ENCODE measurements around the gene OLFM4. TPM values are rescaled to one million over a fixed set of nuclear protein-coding genes. Genes with fewer than 3 reads are reported as not detected.

OLFM4 gene
- total RNA-seq, 1 donor from 2014 or later, result not detected

DNA sequence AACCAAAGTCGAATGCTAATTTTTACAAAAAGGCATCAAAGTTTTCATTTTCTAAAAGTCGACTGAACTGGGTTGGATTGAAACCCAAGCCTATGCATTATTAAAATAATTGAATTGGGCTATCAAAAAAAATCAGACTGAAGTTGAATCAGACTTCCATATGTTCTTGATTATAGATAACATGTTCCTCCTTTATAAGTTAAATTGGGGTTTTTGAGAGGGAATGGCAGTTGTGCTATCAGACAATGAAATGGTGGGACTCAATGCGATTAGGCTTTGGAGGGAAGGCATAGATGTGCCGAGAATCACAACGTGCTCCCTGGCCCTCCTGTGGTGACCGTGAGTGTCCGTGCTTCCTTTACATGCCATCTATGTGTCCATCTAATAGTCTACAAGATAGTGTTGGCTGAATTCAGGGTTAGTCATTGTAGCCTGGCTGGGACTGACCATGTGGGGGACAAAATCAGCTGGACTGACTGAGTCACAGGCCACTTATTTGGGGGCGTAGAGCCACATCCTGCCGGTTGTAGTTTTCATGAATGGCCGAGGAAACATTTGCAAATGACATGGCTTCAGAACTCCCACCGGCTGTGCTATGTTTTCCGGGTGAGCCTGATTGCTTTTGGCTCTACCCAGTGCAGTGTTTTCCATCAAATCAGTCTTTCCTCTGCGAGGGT lies 37.1 kb upstream of the OLFM4 start:
- Mint-ChIP-seq H3K4me3 (no peak overlapping the region), H3K27me3 (ENCODE audit: low read depth) (peaks cover 4% of the 10 kb centered on the region), H3K27ac (no peak overlapping the region), H3K36me3 (no peaks in the 10 kb centered on the region), H3K9me3 (no peaks in the 10 kb centered on the region), H3K4me1 (peaks cover 14% of the 10 kb centered on the region)
- no peak for DNase-seq (ENCODE audit: low spot score in 2 of 2, unreplicated experiment in 2 of 2)
- TF ChIP-seq, protein P1, sequence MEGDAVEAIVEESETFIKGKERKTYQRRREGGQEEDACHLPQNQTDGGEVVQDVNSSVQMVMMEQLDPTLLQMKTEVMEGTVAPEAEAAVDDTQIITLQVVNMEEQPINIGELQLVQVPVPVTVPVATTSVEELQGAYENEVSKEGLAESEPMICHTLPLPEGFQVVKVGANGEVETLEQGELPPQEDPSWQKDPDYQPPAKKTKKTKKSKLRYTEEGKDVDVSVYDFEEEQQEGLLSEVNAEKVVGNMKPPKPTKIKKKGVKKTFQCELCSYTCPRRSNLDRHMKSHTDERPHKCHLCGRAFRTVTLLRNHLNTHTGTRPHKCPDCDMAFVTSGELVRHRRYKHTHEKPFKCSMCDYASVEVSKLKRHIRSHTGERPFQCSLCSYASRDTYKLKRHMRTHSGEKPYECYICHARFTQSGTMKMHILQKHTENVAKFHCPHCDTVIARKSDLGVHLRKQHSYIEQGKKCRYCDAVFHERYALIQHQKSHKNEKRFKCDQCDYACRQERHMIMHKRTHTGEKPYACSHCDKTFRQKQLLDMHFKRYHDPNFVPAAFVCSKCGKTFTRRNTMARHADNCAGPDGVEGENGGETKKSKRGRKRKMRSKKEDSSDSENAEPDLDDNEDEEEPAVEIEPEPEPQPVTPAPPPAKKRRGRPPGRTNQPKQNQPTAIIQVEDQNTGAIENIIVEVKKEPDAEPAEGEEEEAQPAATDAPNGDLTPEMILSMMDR (IDR thresholded peaks at IDR 0.05; ENCODE audit: unreplicated experiment), result no peak

DNA sequence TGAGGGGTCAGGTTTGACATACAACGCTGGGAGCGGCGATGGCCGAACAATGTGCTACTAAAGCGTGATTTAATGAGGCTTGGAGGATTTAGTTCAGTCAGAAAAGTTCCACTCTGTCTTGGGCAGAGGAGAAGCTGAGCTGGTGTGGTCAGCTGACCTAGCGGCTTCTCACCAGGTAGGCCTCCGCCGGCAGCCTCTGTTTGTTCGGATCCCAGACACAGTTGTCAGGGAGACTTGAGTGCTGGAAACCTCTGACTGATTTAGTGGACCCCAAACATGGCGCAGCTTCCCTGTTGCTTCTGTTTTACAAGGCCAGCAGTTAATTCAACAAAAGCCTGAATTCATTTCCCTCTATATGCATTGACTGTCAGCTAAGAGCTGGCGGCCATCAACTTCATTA lies 36.5 kb upstream of the OLFM4 start:
- no peak overlapping the region for H3K27ac Mint-ChIP-seq
- H3K36me3 Mint-ChIP-seq, result no peaks in the 10 kb centered on the region
- H3K4me3 Mint-ChIP-seq, result no peak overlapping the region
- H3K9me3 Mint-ChIP-seq, result no peaks in the 10 kb centered on the region
- TF ChIP-seq, protein P1 (IDR thresholded peaks at IDR 0.05; ENCODE audit: unreplicated experiment), result no peak
- peaks cover 14% of the 10 kb centered on the region for H3K4me1 Mint-ChIP-seq
- H3K27me3 Mint-ChIP-seq (ENCODE audit: low read depth), result peaks cover 4% of the 10 kb centered on the region
- no peak for DNase-seq (ENCODE audit: low spot score in 2 of 2, unreplicated experiment in 2 of 2)

DNA sequence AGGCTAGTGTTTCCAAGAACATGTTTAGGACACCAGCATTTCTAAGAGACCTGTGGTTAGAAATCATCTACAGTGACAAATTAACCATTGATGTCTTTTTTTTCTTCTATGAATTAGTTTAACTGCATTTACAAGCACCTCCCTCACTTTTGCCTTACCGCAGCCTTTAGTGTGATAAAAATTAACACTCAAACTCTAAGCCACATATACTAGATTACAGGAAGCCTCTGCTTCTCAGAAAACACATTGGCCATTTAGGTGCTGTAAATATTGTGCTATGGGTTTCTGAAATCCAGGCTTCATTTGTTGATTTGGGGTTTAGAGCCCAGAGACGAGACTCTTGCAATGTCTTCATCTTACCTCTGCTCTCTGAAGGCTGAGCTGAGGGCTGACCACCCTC lies 34.6 kb upstream of the OLFM4 start:
- H3K27ac Mint-ChIP-seq, result no peak overlapping the region
- H3K27me3 Mint-ChIP-seq (ENCODE audit: low read depth), result peaks cover 4% of the 10 kb centered on the region
- no peaks in the 10 kb centered on the region for H3K36me3 Mint-ChIP-seq
- no peaks in the 10 kb centered on the region for H3K9me3 Mint-ChIP-seq
- TF ChIP-seq, protein P1 (IDR thresholded peaks at IDR 0.05; ENCODE audit: unreplicated experiment), result no peak
- H3K4me1 Mint-ChIP-seq, result peaks cover 14% of the 10 kb centered on the region
- H3K4me3 Mint-ChIP-seq, result no peak overlapping the region
- DNase-seq (ENCODE audit: low spot score in 2 of 2, unreplicated experiment in 2 of 2), result no peak

DNA sequence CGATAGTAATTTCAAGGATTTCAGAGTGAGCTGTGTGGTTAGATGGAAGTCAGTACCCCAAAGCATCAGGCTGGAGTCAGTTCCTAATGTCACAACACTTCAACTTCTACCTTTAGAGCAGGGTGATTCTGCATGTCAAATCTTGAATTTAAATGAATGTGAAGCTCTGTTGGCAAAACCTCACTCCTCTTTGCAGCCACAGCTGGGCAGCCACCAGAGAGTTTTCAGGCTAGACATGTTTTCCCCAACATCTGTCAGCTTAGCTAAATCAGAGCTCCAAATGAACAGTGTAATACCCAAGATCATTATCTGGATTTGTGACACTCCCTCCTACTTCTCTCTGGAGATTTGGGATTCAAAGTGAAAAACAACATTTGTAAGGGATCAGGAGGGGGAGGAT lies 33.7 kb upstream of the OLFM4 start:
- H3K27ac Mint-ChIP-seq, result no peak overlapping the region
- H3K27me3 Mint-ChIP-seq (ENCODE audit: low read depth), result peaks cover 4% of the 10 kb centered on the region
- H3K9me3 Mint-ChIP-seq, result no peaks in the 10 kb centered on the region
- DNase-seq (ENCODE audit: low spot score in 2 of 2, unreplicated experiment in 2 of 2), result no peak
- TF ChIP-seq, protein P1 (IDR thresholded peaks at IDR 0.05; ENCODE audit: unreplicated experiment), result no peak
- peaks cover 16% of the 10 kb centered on the region for H3K4me1 Mint-ChIP-seq
- no peaks in the 10 kb centered on the region for H3K36me3 Mint-ChIP-seq
- H3K4me3 Mint-ChIP-seq, result no peak overlapping the region

DNA sequence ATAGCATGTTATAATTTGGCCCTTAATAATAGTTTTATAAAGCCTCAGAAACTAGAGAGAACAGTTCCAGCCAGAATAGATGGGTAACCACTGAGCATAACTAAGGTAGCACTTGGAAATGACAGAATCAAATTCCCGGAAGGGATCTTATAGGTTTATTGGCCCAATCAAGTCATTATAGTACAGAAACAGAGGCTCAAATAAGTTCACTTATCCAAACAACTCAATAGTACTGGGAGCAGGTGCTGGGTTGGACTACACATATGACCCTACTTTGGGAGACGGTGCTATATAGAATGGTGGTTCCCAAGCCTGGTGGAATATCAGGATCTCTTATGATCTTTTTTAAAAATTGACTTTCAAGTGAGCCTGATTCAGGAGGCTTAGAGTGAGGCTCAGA lies 32.7 kb upstream of the OLFM4 start:
- H3K4me1 Mint-ChIP-seq, result peaks cover 17% of the 10 kb centered on the region
- H3K36me3 Mint-ChIP-seq, result no peaks in the 10 kb centered on the region

More for the DNA sequence above, 32.7 kb upstream of the OLFM4 start:
- DNase-seq (ENCODE audit: low spot score in 2 of 2, unreplicated experiment in 2 of 2), result no peak
- H3K9me3 Mint-ChIP-seq, result no peaks in the 10 kb centered on the region
- H3K4me3 Mint-ChIP-seq, result no peak overlapping the region
- no peak overlapping the region for H3K27ac Mint-ChIP-seq
- H3K27me3 Mint-ChIP-seq (ENCODE audit: low read depth), result peaks cover 4% of the 10 kb centered on the region
- TF ChIP-seq, protein P1 (IDR thresholded peaks at IDR 0.05; ENCODE audit: unreplicated experiment), result no peak
